ENCODE results near the gene VAPA. TPM values are rescaled to one million over a fixed set of nuclear protein-coding genes. Genes with fewer than 3 reads are reported as not detected.
"Not testable (repeated sequence)": the region's sequence is repeated elsewhere in the genome, so short reads cannot be mapped to it uniquely, and the experiment has no call there.

Gene VAPA
- total RNA-seq, 1 donor from 2014 or later, result 130 TPM

DNA sequence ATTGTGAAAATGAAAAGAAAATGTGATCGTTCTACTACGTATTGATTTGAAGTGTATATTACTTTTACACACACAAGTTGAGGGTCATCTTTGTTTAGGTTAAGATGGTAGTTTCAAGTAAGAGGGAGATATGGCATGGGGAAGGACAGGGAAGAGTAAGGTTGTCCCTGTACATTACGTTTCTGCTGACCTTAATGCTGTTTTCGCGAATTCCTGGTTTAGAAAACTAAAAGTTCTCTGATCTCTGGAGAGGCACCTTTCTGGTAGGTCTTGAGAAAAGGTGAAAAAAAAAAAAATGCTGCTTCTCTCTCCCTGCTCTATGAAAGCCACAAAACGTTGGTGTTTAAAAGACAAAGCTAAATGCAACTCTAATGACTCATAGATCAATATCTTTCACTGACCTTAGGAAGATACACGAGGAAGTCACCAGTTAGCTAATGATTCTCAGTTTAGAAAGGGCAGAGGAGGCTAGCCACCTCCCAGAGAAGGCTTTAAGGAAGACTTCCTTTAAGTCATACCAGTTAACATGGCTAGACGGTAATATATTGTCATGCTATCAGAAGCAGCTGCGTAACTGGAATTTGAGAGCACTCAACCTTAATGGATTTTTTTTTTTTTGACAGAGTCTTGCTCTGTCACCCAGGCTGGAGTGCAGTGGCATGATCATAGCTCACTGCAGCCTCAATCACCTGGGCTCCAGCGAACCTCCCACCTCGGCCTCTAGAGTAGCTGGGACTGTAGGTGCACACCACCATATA is 14.8 kb upstream of the VAPA start:
- no peaks in the 10 kb centered on the region for H3K9me3 Mint-ChIP-seq

DNA sequence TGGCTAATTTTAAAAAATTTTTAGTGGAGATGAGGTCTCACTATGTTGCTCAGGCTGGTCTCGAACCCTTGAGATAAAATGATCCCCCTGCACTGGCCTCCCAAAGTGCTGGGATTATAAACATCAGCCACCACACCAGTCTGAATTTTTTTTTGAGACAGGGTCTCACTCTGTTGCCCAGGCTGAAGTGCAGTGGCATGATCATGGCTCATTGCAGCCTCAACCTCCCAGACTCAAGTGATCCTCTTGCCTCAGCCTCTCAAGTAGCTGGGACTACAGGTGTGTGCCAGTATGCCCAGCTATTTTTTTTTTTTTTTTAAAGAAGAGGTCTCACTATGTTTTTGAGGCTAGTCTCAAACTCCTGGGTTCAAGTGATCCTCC is 14.3 kb upstream of the VAPA start:
- not testable (repeated sequence) for H3K9me3 Mint-ChIP-seq; H3K4me1 Mint-ChIP-seq; H3K27ac Mint-ChIP-seq; H3K36me3 Mint-ChIP-seq; DNase-seq (ENCODE audit: low spot score in 2 of 2, unreplicated experiment in 2 of 2); H3K4me3 Mint-ChIP-seq; H3K27me3 Mint-ChIP-seq (ENCODE audit: low read depth)

More for the DNA sequence above, 14.8 kb upstream of the VAPA start:
- H3K27me3 Mint-ChIP-seq (ENCODE audit: low read depth), result peaks cover 2% of the 10 kb centered on the region
- TF ChIP-seq, protein P1, sequence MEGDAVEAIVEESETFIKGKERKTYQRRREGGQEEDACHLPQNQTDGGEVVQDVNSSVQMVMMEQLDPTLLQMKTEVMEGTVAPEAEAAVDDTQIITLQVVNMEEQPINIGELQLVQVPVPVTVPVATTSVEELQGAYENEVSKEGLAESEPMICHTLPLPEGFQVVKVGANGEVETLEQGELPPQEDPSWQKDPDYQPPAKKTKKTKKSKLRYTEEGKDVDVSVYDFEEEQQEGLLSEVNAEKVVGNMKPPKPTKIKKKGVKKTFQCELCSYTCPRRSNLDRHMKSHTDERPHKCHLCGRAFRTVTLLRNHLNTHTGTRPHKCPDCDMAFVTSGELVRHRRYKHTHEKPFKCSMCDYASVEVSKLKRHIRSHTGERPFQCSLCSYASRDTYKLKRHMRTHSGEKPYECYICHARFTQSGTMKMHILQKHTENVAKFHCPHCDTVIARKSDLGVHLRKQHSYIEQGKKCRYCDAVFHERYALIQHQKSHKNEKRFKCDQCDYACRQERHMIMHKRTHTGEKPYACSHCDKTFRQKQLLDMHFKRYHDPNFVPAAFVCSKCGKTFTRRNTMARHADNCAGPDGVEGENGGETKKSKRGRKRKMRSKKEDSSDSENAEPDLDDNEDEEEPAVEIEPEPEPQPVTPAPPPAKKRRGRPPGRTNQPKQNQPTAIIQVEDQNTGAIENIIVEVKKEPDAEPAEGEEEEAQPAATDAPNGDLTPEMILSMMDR (IDR thresholded peaks at IDR 0.05; ENCODE audit: unreplicated experiment), result no peak
- no peak overlapping the region for H3K4me3 Mint-ChIP-seq
- H3K4me1 Mint-ChIP-seq, result peaks cover 10% of the 10 kb centered on the region
- DNase-seq (ENCODE audit: low spot score in 2 of 2, unreplicated experiment in 2 of 2), result no peak
- H3K36me3 Mint-ChIP-seq, result no peaks in the 10 kb centered on the region
- no peak overlapping the region for H3K27ac Mint-ChIP-seq

DNA sequence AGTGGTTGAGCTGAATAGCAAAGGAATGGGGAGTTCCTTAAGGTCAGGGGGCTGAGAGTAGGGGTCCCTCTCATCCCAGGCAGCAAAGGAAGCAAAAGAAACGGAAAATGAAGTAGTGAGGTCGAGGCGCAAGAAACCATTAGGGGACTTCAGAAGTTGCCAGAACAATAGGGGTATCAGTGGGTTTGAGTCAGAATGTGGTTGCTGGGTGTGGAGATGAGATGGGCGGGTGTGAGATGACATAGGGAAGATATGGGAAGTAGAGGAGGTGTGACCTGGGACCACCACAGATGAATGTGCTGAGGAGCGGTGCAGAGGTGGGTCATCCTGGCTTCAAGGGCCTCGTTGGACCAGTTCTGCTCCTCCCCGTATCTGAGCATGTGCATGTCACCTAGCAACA is 13.1 kb upstream of the VAPA start:
- Mint-ChIP-seq H3K36me3 (no peaks in the 10 kb centered on the region), H3K4me1 (peaks cover 16% of the 10 kb centered on the region), H3K9me3 (no peaks in the 10 kb centered on the region), H3K27me3 (ENCODE audit: low read depth) (peaks cover 2% of the 10 kb centered on the region), H3K27ac (no peak overlapping the region), H3K4me3 (no peak overlapping the region)
- DNase-seq (ENCODE audit: low spot score in 2 of 2, unreplicated experiment in 2 of 2), result no peak
- TF ChIP-seq, protein P1 (IDR thresholded peaks at IDR 0.05; ENCODE audit: unreplicated experiment), result no peak

DNA sequence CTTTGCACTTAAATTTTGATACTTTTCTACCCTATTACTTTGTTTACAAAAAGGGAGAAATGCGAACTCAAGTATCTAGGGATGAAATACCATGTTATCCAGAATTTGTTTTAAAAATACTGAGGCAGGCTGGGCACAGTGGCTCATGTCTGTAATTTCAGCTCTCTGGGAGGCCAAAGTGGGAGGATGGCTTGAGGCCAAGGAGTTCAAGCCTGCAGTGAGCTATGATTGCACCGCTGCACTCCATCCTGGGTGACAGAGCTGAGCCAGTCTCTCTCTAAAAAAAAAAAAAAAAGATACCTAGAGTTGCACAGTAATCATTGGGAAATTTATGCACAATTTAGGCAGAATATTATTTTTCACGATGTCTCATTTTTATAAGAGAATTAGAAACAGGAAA is 12.4 kb upstream of the VAPA start:
- peaks cover 2% of the 10 kb centered on the region for H3K27me3 Mint-ChIP-seq (ENCODE audit: low read depth)
- H3K36me3 Mint-ChIP-seq, result no peaks in the 10 kb centered on the region
- H3K4me3 Mint-ChIP-seq, result no peak overlapping the region
- H3K4me1 Mint-ChIP-seq, result peaks cover 20% of the 10 kb centered on the region
- no peaks in the 10 kb centered on the region for H3K9me3 Mint-ChIP-seq
- TF ChIP-seq, protein P1 (IDR thresholded peaks at IDR 0.05; ENCODE audit: unreplicated experiment), result no peak
- no peak for DNase-seq (ENCODE audit: low spot score in 2 of 2, unreplicated experiment in 2 of 2)
- no peak overlapping the region for H3K27ac Mint-ChIP-seq

DNA sequence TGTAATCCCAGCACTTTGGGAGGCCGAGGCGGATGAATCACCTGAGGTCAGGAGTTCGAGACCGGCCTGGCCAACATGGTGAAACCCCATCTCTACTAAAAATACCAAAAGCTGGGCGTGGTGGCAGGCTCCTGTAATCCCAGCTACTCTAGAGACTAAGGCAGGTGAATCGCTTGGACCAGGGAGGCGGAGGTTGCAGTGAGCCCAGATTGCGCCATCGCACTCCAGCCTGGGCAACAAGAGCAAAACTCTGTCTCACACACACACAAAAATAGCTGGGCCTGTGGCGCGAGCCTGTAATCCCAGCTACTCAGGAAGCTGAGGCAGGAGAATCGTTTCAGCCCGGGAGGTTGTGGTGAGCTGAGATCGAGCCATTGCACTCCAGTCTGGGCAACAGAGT is 11.6 kb upstream of the VAPA start:
- not testable (repeated sequence) for H3K27ac Mint-ChIP-seq; H3K4me3 Mint-ChIP-seq; H3K27me3 Mint-ChIP-seq (ENCODE audit: low read depth); H3K36me3 Mint-ChIP-seq; DNase-seq (ENCODE audit: low spot score in 2 of 2, unreplicated experiment in 2 of 2); H3K9me3 Mint-ChIP-seq
- H3K4me1 Mint-ChIP-seq, result peaks cover 20% of the 10 kb centered on the region

DNA sequence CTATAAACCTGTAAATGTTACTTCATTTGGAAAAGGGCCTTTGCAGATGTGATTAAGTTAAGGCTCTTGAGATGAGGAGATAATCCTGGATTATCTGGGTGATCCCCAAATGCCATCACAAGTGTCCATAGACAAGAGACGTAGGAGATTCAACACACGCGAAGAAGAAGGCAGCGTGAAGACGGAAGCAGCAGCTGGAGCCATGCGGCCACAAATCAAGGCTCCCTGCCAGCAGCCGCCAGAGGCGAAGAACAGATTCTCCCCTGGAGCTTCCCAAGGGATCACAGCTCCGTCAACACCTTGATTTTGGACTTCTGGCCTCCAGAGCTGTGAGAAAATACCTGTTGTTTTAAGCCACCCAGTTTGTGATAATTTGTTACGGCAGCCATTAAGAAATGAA is 11.0 kb upstream of the VAPA start:
- H3K4me3 Mint-ChIP-seq, result no peak overlapping the region
- no peak overlapping the region for H3K27ac Mint-ChIP-seq
- H3K27me3 Mint-ChIP-seq (ENCODE audit: low read depth), result peaks cover 2% of the 10 kb centered on the region
- TF ChIP-seq, protein P1 (IDR thresholded peaks at IDR 0.05; ENCODE audit: unreplicated experiment), result no peak
- no peaks in the 10 kb centered on the region for H3K9me3 Mint-ChIP-seq
- H3K36me3 Mint-ChIP-seq, result no peaks in the 10 kb centered on the region
- DNase-seq (ENCODE audit: low spot score in 2 of 2, unreplicated experiment in 2 of 2), result no peak
- H3K4me1 Mint-ChIP-seq, result peaks cover 20% of the 10 kb centered on the region

Measured in mesothelial cell of epicardium (in vitro differentiated cells).